A549 (cell line): ENCODE measurements around the gene H2AZ2. TPM values are rescaled to one million over a fixed set of nuclear protein-coding genes. Genes with fewer than 3 reads are reported as not detected.

Source experiments
- ATAC-seq, 2 experiments: fragments of 200-7000 bp in 1 of 2; fragments of >200 bp in 1 of 2; cut with Nextera tagmentation in 1 of 2; cut with Tn5 transposase in 1 of 2; 3 replicates each; pipeline versions ENCODE4 v1.8.0 to v1.9.1; 2018 to 2020; ENCODE audit warnings: mild to moderate bottlenecking in 1 of 2, moderate library complexity in 1 of 2
- CTCF ChIA-PET: fragments of 300-600 bp; sonication (Branson Sonifier 250); formaldehyde crosslinking; extraction: SDS; loops from one replicate; lab custom pipeline; 2021; ENCODE audit warnings: antibody characterized with exemption, inconsistent platforms; lab: Yijun Ruan, JAX
- POLR2A ChIA-PET: fragments of 350-600 bp; formaldehyde crosslinking; extraction: SDS; loops from one replicate; lab custom pipeline; 2021; ENCODE audit warnings: antibody characterized with exemption, inconsistent platforms; lab: Yijun Ruan, JAX
- DNase-seq, 2 experiments: peaks; one replicate each; pipeline versions ENCODE4 v3.0.0 to v3.0.0-alpha.2; 2011 to 2016; ENCODE audit warnings: low read depth in 1 of 2, low spot score in 1 of 2
- FAIRE-seq: peaks from 2 replicates; lab custom pipeline; 2011; peaks lifted over from hg19 to GRCh38; lab: Jason Lieb, UNC
- H3K27ac ChIP-seq, 2 experiments: fragments of >200 bp; sonication (Bioruptor Twin); formaldehyde crosslinking; 3 replicates each; pipeline ENCODE4 v1.5.1; 2016 to 2017
- H3K4me1 ChIP-seq: fragments of >200 bp; sonication (Bioruptor Twin); formaldehyde crosslinking; 3 replicates; pipeline ENCODE4 v1.6.1; 2016
- H3K4me2 ChIP-seq: fragments of >200 bp; sonication (Bioruptor Twin); formaldehyde crosslinking; 3 replicates; pipeline ENCODE4 v1.6.1; 2016
- H3K4me3 ChIP-seq: fragments of >200 bp; sonication (Bioruptor Twin); formaldehyde crosslinking; 3 replicates; pipeline ENCODE4 v1.5.1; 2016
- H3K9me3 ChIP-seq: fragments of >200 bp; sonication (Bioruptor Twin); formaldehyde crosslinking; 3 replicates; pipeline ENCODE4 v1.6.1; 2016
- CBX2 ChIP-seq: fragments of 200-600 bp; sonication (generic); IDR thresholded peaks from 2 replicates; pipeline ENCODE4 v1.6.1; 2016; ENCODE audit warnings: low read depth, mild to moderate bottlenecking, borderline replicate concordance
- CHD4 ChIP-seq: fragments of 200-600 bp; sonication (generic); IDR thresholded peaks from 2 replicates; pipeline ENCODE4 v1.6.1; 2016; ENCODE audit warnings: antibody characterized with exemption, mild to moderate bottlenecking, borderline replicate concordance
- CTCF ChIP-seq: fragments of >200 bp; sonication (Bioruptor Twin); formaldehyde crosslinking; IDR thresholded peaks from 3 replicates; pipeline ENCODE4 v1.5.1; 2016
- E2F6 ChIP-seq: IDR thresholded peaks from 2 replicates; pipeline ENCODE4 v1.6.1; 2012; ENCODE audit warnings: low read depth, borderline replicate concordance
- EHMT2 ChIP-seq: fragments of 200-600 bp; sonication (generic); IDR thresholded peaks from 2 replicates; pipeline ENCODE4 v1.6.1; 2016; ENCODE audit warnings: antibody characterized with exemption, low read depth, mild to moderate bottlenecking, moderate library complexity
- EP300 ChIP-seq, 2 experiments: fragments of >200 bp; sonication (Bioruptor Twin); formaldehyde crosslinking; IDR thresholded peaks; 2 replicates in 1 of 2; 3 replicates in 1 of 2; pipeline ENCODE4 v1.6.1; 2016 to 2017
- ESRRA ChIP-seq: fragments of 150-350 bp; IDR thresholded peaks from 2 replicates; pipeline ENCODE4 v1.6.1; 2014; ENCODE audit warnings: mild to moderate bottlenecking, low read length, borderline replicate concordance
- FOSL2 ChIP-seq, 2 experiments: fragments of 450-650 bp in 1 of 2; fragments of >200 bp in 1 of 2; sonication (Bioruptor Twin) in 1 of 2; formaldehyde crosslinking; IDR thresholded peaks; 2 replicates each; pipeline versions ENCODE4 v1.5.0 to v1.6.1; 2016 to 2020; ENCODE audit warnings: mild to moderate bottlenecking in 1 of 2, moderate library complexity in 1 of 2
- HES2 ChIP-seq: fragments of >200 bp; sonication (Bioruptor Twin); formaldehyde crosslinking; IDR thresholded peaks from 2 replicates; pipeline ENCODE4 v1.6.1; 2016
- HEYL ChIP-seq: fragments of 250-450 bp; sonication (Bioruptor Pico); IDR thresholded peaks from 2 replicates; pipeline ENCODE4 v1.8.0; 2021; ENCODE audit warnings: mild to moderate bottlenecking, moderate library complexity
- HMGXB4 ChIP-seq: fragments of 250-450 bp; sonication (Bioruptor Pico); IDR thresholded peaks from 2 replicates; pipeline ENCODE4 v1.5.0; 2021; ENCODE audit warnings: mild to moderate bottlenecking, moderate library complexity, borderline replicate concordance
- HOXB13 ChIP-seq: fragments of 250-450 bp; sonication (Bioruptor Pico); IDR thresholded peaks from 2 replicates; pipeline ENCODE4 v1.5.0; 2020; ENCODE audit warnings: low read depth, mild to moderate bottlenecking, moderate library complexity
- JUNB ChIP-seq: fragments of >200 bp; sonication (Bioruptor Twin); formaldehyde crosslinking; IDR thresholded peaks from 2 replicates; pipeline ENCODE4 v1.6.1; 2016
- KDM1A ChIP-seq: fragments of 200-600 bp; sonication (generic); IDR thresholded peaks from 2 replicates; pipeline ENCODE4 v1.6.1; 2016; ENCODE audit warnings: low read depth, mild to moderate bottlenecking
- KDM5A ChIP-seq: fragments of 200-600 bp; sonication (generic); IDR thresholded peaks from 2 replicates; pipeline ENCODE4 v1.6.1; 2016; ENCODE audit warnings: antibody characterized with exemption, mild to moderate bottlenecking
- MAZ ChIP-seq: fragments of 150-350 bp; IDR thresholded peaks from 2 replicates; pipeline ENCODE4 v1.6.1; 2014; ENCODE audit warnings: antibody characterized with exemption, low read depth, low read length, borderline replicate concordance
- NR3C1 ChIP-seq: fragments of >200 bp; sonication (Bioruptor Twin); formaldehyde crosslinking; IDR thresholded peaks from 3 replicates; pipeline ENCODE4 v1.6.1; 2017
- POLR2A ChIP-seq: IDR thresholded peaks from 2 replicates; pipeline ENCODE4 v1.6.1; 2012; ENCODE audit warnings: mild to moderate bottlenecking, low read length
- POLR2AphosphoS2 ChIP-seq: conservative IDR thresholded peaks from 2 replicates; pipeline ENCODE4 v1.6.1; 2012; ENCODE audit warnings: low read length, improper control_type of control experiment, inconsistent platforms
- RAD21 ChIP-seq, 2 experiments: fragments of >200 bp in 1 of 2; sonication (Bioruptor Twin) in 1 of 2; formaldehyde crosslinking in 1 of 2; IDR thresholded peaks in 1 of 2; conservative IDR thresholded peaks in 1 of 2; 2 replicates in 1 of 2; 3 replicates in 1 of 2; pipeline ENCODE4 v1.6.1; 2012 to 2018; ENCODE audit warnings: inconsistent platforms in 1 of 2
- RCOR1 ChIP-seq: fragments of 150-350 bp; IDR thresholded peaks from 2 replicates; pipeline ENCODE4 v1.6.1; 2014; ENCODE audit warnings: antibody characterized with exemption, low read length, low read depth
- RFX5 ChIP-seq: fragments of 450-650 bp; IDR thresholded peaks from 2 replicates; pipeline ENCODE4 v1.7.1; 2014; ENCODE audit warnings: antibody characterized with exemption, mild to moderate bottlenecking, moderate library complexity
- SMC3 ChIP-seq: fragments of >200 bp; sonication (Bioruptor Twin); formaldehyde crosslinking; IDR thresholded peaks from 3 replicates; pipeline ENCODE4 v1.6.1; 2018; ENCODE audit warnings: inconsistent platforms
- TFCP2L1 ChIP-seq: fragments of 250-450 bp; sonication (Bioruptor Pico); IDR thresholded peaks from 2 replicates; pipeline ENCODE4 v1.5.0; 2021; ENCODE audit warnings: mild to moderate bottlenecking
- ZC3H11A ChIP-seq: fragments of 450-650 bp; IDR thresholded peaks from 2 replicates; pipeline ENCODE4 v1.6.1; 2014; ENCODE audit warnings: antibody characterized with exemption, mild to moderate bottlenecking
- ZFP36 ChIP-seq: fragments of 450-650 bp; IDR thresholded peaks from 2 replicates; pipeline ENCODE4 v1.6.1; 2014; ENCODE audit warnings: borderline replicate concordance; ENCODE audit not compliant: partially characterized antibody
- ZNF302 ChIP-seq: fragments of 250-450 bp; sonication (Bioruptor Pico); IDR thresholded peaks from 2 replicates; pipeline ENCODE4 v1.9.0; 2021; ENCODE audit warnings: inconsistent platforms, mild to moderate bottlenecking, moderate library complexity
- ZSCAN20 ChIP-seq: fragments of 250-450 bp; sonication (Bioruptor Pico); IDR thresholded peaks from 2 replicates; pipeline ENCODE4 v1.8.0; 2022; ENCODE audit warnings: mild to moderate bottlenecking, moderate library complexity
- WGBS: methylation state at CpG from one replicate; pipeline ENCODE4 v1.1.6; 2017; ENCODE audit errors: missing lambda C conversion rate; 5-methylcytosine and 5-hydroxymethylcytosine counted together
- polyA plus RNA-seq, 4 experiments: library from polyadenylated mRNA; depleted of rRNA in 3 of 4; stranded (reverse); fragments of >200 nt; fragmentation: RNase III in 1 of 4; extraction: RNeasy Plus Mini Kit Qiagen cat#74134 plus additional on column Dnase treatment in 1 of 4; gene quantifications; 2 replicates in 3 of 4; 3 replicates in 1 of 4; pipeline ENCODE4 v1.2.3, GENCODE V29; 2011 to 2017
- TF ChIP-seq, protein P1 (sequence below): fragments of 450-650 bp; IDR thresholded peaks from 2 replicates; pipeline ENCODE4 v1.6.1; 2014; ENCODE audit warnings: antibody characterized with exemption

Gene H2AZ2
- polyA plus RNA-seq, 2 of the 4 experiments (the other 2 are of a cell fraction) = 241 to 262 TPM

GRCh38 chr7:44811093-44811492, 36.8 kb downstream of the H2AZ2 start:
- peak in 1 of 2 experiments; percentile 52 for DNase-seq
- 0 out of 6 replicates have a peak overlapping the region, but pooled peaks of 1 of the 2 experiments have one; percentile 6 for H3K27ac ChIP-seq
- peak in 1 of 2 experiments; percentile 27; a peak in 1 of 6 replicates for ATAC-seq
- no peak overlapping the region for H3K4me3 ChIP-seq
- H3K9me3 ChIP-seq = no peaks in the 10 kb centered on the region
- TF ChIP-seq FOSL2 (IDR thresholded peaks at IDR 0.05) (no peak), FOSL2 (CRISPR knock-in tag; IDR thresholded peaks at IDR 0.05) (peak; percentile 69), CBX2 (no peak), CTCF (no peak), EHMT2 (no peak), JUNB (no peak)
- POLR2A ChIA-PET = no interaction called here
- FAIRE-seq = peak; percentile 39
- peaks cover 20% of the 10 kb centered on the region for H3K4me1 ChIP-seq
- CTCF ChIA-PET = interaction anchor here (0.6 to 2.9 kb wide), 5 partner anchors 9 to 27 kb away, joined by 3 to 8 read pairs (median 4); no protein-coding TSS in a partner anchor
- peak overlapping the region; percentile 36 for H3K4me2 ChIP-seq

- H3K4me2 ChIP-seq = no peak overlapping the region
- POLR2A ChIA-PET = no interaction called here
- CTCF ChIA-PET = no interaction called here
- TF ChIP-seq RCOR1 (no peak), ZSCAN20 (CRISPR knock-in tag) (no peak), TFCP2L1 (no peak), ZC3H11A (no peak), E2F6 (no peak), FOSL2 (IDR thresholded peaks at IDR 0.05) (no peak), FOSL2 (CRISPR knock-in tag; IDR thresholded peaks at IDR 0.05) (no peak), RFX5 (no peak), EP300 (IDR thresholded peaks at IDR 0.05) (no peak), KDM5A (no peak), CBX2 (no peak), RAD21 (conservative IDR thresholded peaks at IDR 0.05 in 1 of 2, IDR thresholded peaks at IDR 0.05 in 1 of 2) (no peak)
- H3K9me3 ChIP-seq = no peaks in the 10 kb centered on the region
- H3K27ac ChIP-seq = no peak overlapping the region
- 68% methylated on average over 4 of the region's 4 CpGs for WGBS
- ATAC-seq = peak; percentile 35 to 68
- no peak overlapping the region for H3K4me3 ChIP-seq
- no peak for FAIRE-seq
- DNase-seq = peak in 1 of 2 experiments; percentile 42
- peaks cover 20% of the 10 kb centered on the region for H3K4me1 ChIP-seq
Observed at GRCh38 chr7:44808914-44809393, 38.9 kb downstream of the H2AZ2 start.

GRCh38 chr7:44805950-44806349, 41.9 kb downstream of the H2AZ2 start:
- POLR2A ChIA-PET = interaction anchor here (1.6 kb wide), 1 partner anchor 200 kb away, joined by 5 read pairs; the partner anchor contains the start of gene OGDH
- CTCF ChIA-PET = interaction anchor here (1.0 kb wide), 1 partner anchor 117 kb away, joined by 3 read pairs; no protein-coding TSS in a partner anchor
- peak; percentile 58 to 65; a peak in 5 of 6 replicates for ATAC-seq
- TF ChIP-seq HES2 (no peak), HOXB13 (CRISPR knock-in tag) (no peak), ZFP36 (no peak), ZSCAN20 (CRISPR knock-in tag) (no peak), NR3C1 (no peak), HMGXB4 (CRISPR knock-in tag) (no peak), FOSL2 (IDR thresholded peaks at IDR 0.05) (no peak), FOSL2 (CRISPR knock-in tag; IDR thresholded peaks at IDR 0.05) (no peak), ZNF302 (CRISPR knock-in tag) (no peak), CBX2 (no peak), ESRRA (no peak), MAZ (no peak), CHD4 (no peak), HEYL (CRISPR knock-in tag) (no peak), SMC3 (no peak), POLR2A (no peak), POLR2AphosphoS2 (no peak), KDM1A (no peak)
- TF ChIP-seq, protein P1, sequence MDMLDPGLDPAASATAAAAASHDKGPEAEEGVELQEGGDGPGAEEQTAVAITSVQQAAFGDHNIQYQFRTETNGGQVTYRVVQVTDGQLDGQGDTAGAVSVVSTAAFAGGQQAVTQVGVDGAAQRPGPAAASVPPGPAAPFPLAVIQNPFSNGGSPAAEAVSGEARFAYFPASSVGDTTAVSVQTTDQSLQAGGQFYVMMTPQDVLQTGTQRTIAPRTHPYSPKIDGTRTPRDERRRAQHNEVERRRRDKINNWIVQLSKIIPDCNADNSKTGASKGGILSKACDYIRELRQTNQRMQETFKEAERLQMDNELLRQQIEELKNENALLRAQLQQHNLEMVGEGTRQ = no peak

More at GRCh38 chr7:44805950-44806349, 41.9 kb downstream of the H2AZ2 start:
- Histone ChIP-seq H3K4me3 (no peak overlapping the region), H3K4me1 (peaks cover 14% of the 10 kb centered on the region), H3K4me2 (no peak overlapping the region), H3K9me3 (no peaks in the 10 kb centered on the region), H3K27ac (no peak overlapping the region)
- FAIRE-seq (no peak), DNase-seq (no peak)
- WGBS = 84% methylated on average over 5 of the region's 5 CpGs
